NT2/D1 (cell line): Measurements from ENCODE around the gene CEP19.

Experiments
- SUZ12 ChIP-seq: IDR thresholded peaks from 2 replicates; pipeline ENCODE4 v1.6.1; 2011; ENCODE audit not compliant: insufficient read length, insufficient read depth; ENCODE audit errors: extremely low read depth
- YY1 ChIP-seq: IDR thresholded peaks from 2 replicates; pipeline ENCODE4 v1.6.1; 2011; ENCODE audit not compliant: insufficient read length, insufficient read depth
- ZNF274 ChIP-seq: IDR thresholded peaks from 2 replicates; pipeline ENCODE4 v1.6.1; 2011; ENCODE audit warnings: mild to moderate bottlenecking, low read depth, low read length

GRCh38 chr3:196708467-196708866, 3.6 kb downstream of the CEP19 start:
- TF ChIP-seq YY1 (no peak), SUZ12 (no peak), ZNF274 (no peak)
